Measurements from ENCODE around the gene PDCD7. TPM values are rescaled to one million over a fixed set of nuclear protein-coding genes. Genes with fewer than 3 reads are reported as not detected.
A peak's percentile ranks its signal among the peaks of the same experiment; 100 is the strongest.

Gene PDCD7
- total and polyA plus RNA-seq, 10 donors = 9.8 to 27.3 (median 22.1) TPM

- H3K9me3 ChIP-seq = no peaks in the 10 kb centered on the region
- peaks cover 3 to 59% (median 28%) of the 10 kb centered on the region in 6 donors for H3K4me1 ChIP-seq
- intact Hi-C loops (cut with DNase I; ENCODE audit: low total_unique reads) = no loop called here
- TF ChIP-seq CTCF (IDR thresholded peaks at IDR 0.05 in 8 of 11, conservative IDR thresholded peaks at IDR 0.05 in 3 of 11) (no peak), POLR2AphosphoS5 (IDR thresholded peaks at IDR 0.05) (no peak), POLR2A (IDR thresholded peaks at IDR 0.05) (no peak)
- WGBS, 5 donors = 69 to 85% (median 71%) methylated on average over 5 of the region's 5 CpGs
- no peak for DNase-seq
- H3K27ac ChIP-seq = peak overlapping the region in 4 of 8 donors; percentile 29 to 58 (median 38)
- no peak overlapping the region for H3K4me3 ChIP-seq
- H3K27me3 ChIP-seq (replicated peaks in 1 of 7) = peaks cover 0 to 73% (median 20%) of the 10 kb centered on the region in 7 donors
- no peaks in the 10 kb centered on the region for H3K36me3 ChIP-seq
These were observed 51.9 kb downstream of the PDCD7 start for GRCh38 chr15:65081758-65082157.

GRCh38 chr15:65081270-65081669 is 52.3 kb downstream of the PDCD7 start:
- TF ChIP-seq CTCF (IDR thresholded peaks at IDR 0.05 in 8 of 11, conservative IDR thresholded peaks at IDR 0.05 in 3 of 11) (no peak), POLR2AphosphoS5 (IDR thresholded peaks at IDR 0.05) (no peak), POLR2A (IDR thresholded peaks at IDR 0.05) (no peak)
- intact Hi-C loops (cut with DNase I; ENCODE audit: low total_unique reads) = no loop called here
- Histone ChIP-seq H3K36me3 (no peaks in the 10 kb centered on the region), H3K9me3 (no peaks in the 10 kb centered on the region), H3K27me3 (replicated peaks in 1 of 7) (peaks cover 0 to 78% (median 23%) of the 10 kb centered on the region in 7 donors), H3K27ac (peak overlapping the region in 3 of 8 donors; percentile 31 to 58 (median 44)), H3K4me1 (peaks cover 3 to 55% (median 28%) of the 10 kb centered on the region in 6 donors), H3K4me3 (no peak overlapping the region)
- WGBS, 5 donors = 63 to 80% (median 67%) methylated on average over 6 of the region's 6 CpGs
- no peak for DNase-seq

- Histone ChIP-seq H3K27me3 (replicated peaks in 1 of 7) (peaks cover 0 to 70% (median 23%) of the 10 kb centered on the region in 7 donors), H3K36me3 (no peaks in the 10 kb centered on the region), H3K4me1 (peaks cover 3 to 40% (median 24%) of the 10 kb centered on the region in 6 donors), H3K9me3 (no peaks in the 10 kb centered on the region), H3K27ac (no peak overlapping the region), H3K4me3 (no peak overlapping the region)
- DNase-seq = no peak
- intact Hi-C loops (cut with DNase I; ENCODE audit: low total_unique reads) = no loop called here
- 74 to 93% (median 85%) methylated on average over 2 to 5 of the region's 5 CpGs for WGBS, 5 donors
- no peak for TF ChIP-seq CTCF (IDR thresholded peaks at IDR 0.05 in 8 of 11, conservative IDR thresholded peaks at IDR 0.05 in 3 of 11)
- no peak for TF ChIP-seq POLR2AphosphoS5 (IDR thresholded peaks at IDR 0.05)
- TF ChIP-seq POLR2A (IDR thresholded peaks at IDR 0.05) = no peak
These were observed 54.0 kb downstream of the PDCD7 start for GRCh38 chr15:65079580-65079979.

- WGBS, 5 donors = 9 to 22% (median 13%) methylated on average over 6 to 24 of the region's 24 CpGs
- Histone ChIP-seq H3K4me3 (peak overlapping the region in 1 of 8 donors; percentile 38), H3K27me3 (replicated peaks in 1 of 7) (peaks cover 0 to 54% (median 23%) of the 10 kb centered on the region in 7 donors), H3K36me3 (no peaks in the 10 kb centered on the region), H3K4me1 (peaks cover 3 to 26% (median 18%) of the 10 kb centered on the region in 6 donors), H3K9me3 (no peaks in the 10 kb centered on the region), H3K27ac (no peak overlapping the region)
- intact Hi-C loops (cut with DNase I; ENCODE audit: low total_unique reads) = no loop called here
- TF ChIP-seq POLR2AphosphoS5 (IDR thresholded peaks at IDR 0.05) = peak in 2 of 3 donors; percentile 37 to 59
- TF ChIP-seq POLR2A (IDR thresholded peaks at IDR 0.05) = no peak
- TF ChIP-seq CTCF (IDR thresholded peaks at IDR 0.05 in 8 of 11, conservative IDR thresholded peaks at IDR 0.05 in 3 of 11) = peak; percentile 15 to 67 (median 46)
- DNase-seq = peak; percentile 82
These were observed 55.6 kb downstream of the PDCD7 start for GRCh38 chr15:65077981-65078352.
